Peyer's patch (tissue), 4 donors: Measurements from ENCODE around the gene KRT14. TPM values are rescaled to one million over a fixed set of nuclear protein-coding genes. Genes with fewer than 3 reads are reported as not detected.
"Not testable (repeated sequence)": the region's sequence is repeated elsewhere in the genome, so short reads cannot be mapped to it uniquely, and the experiment has no call there.

Experiments
- DNase-seq, 3 donors: peaks; one replicate each; pipeline ENCODE4 v3.0.0-alpha.2; 2017 to 2019
- H3K27ac ChIP-seq, 4 donors: fragments of 200-600 bp; sonication (generic); one replicate each; pipeline ENCODE4 v1.5.1; 2016 to 2019
- H3K27me3 ChIP-seq, 2 donors: fragments of 200-600 bp; sonication (generic); one replicate each; pipeline ENCODE4 v1.5.1; 2019
- H3K36me3 ChIP-seq, 3 donors: fragments of 200-600 bp; sonication (generic); one replicate each; pipeline ENCODE4 v1.5.1; 2016 to 2019
- H3K4me1 ChIP-seq, 4 donors: fragments of 200-600 bp; sonication (generic); one replicate each; pipeline ENCODE4 v1.5.1; 2016 to 2019
- H3K4me3 ChIP-seq, 4 donors: fragments of 200-600 bp; sonication (generic); 1 replicate in 3 of 4; 2 replicates in 1 of 4; pipeline ENCODE4 v1.5.1; 2016 to 2019; ENCODE audit warnings: mild to moderate bottlenecking in 1 of 4
- H3K9me3 ChIP-seq, 4 donors: fragments of 200-600 bp; sonication (generic); one replicate each; pipeline ENCODE4 v1.5.1; 2016 to 2019; ENCODE audit warnings: mild to moderate bottlenecking in 1 of 4
- CTCF ChIP-seq, 6 experiments: fragments of 450-650 bp in 4 of 6; fragments of 200-600 bp in 2 of 6; sonication (generic) in 1 of 6; IDR thresholded peaks; one replicate each; pipeline ENCODE4 v1.5.1; 2017 to 2019; ENCODE audit warnings: antibody characterized with exemption in 6 of 6, mild to moderate bottlenecking in 3 of 6, moderate library complexity in 1 of 6
- POLR2A ChIP-seq, 2 donors: fragments of 450-650 bp; IDR thresholded peaks; one replicate each; pipeline ENCODE4 v1.5.1; 2017; ENCODE audit warnings: antibody characterized with exemption in 2 of 2, mild to moderate bottlenecking in 2 of 2, moderate library complexity in 2 of 2
- total RNA-seq, 4 donors: library from RNA; depleted of rRNA; stranded (reverse); fragments of >200 nt; gene quantifications; one replicate each; pipeline ENCODE4 v1.1.0, GENCODE V29; 2016

KRT14 gene
- total RNA-seq, 4 donors from 2014 or later, result 3.4 to 8.9 (median 6.3) TPM

GRCh38 chr17:41583137-41584127, 3.3 kb downstream of the KRT14 start:
- Histone ChIP-seq H3K4me3 (no peak overlapping the region), H3K36me3 (no peaks in the 10 kb centered on the region), H3K27ac (peak overlapping the region in 1 of 4 donors; percentile 42), H3K4me1 (peaks cover 0 to 16% (median 0%) of the 10 kb centered on the region in 4 donors), H3K27me3 (no peaks in the 10 kb centered on the region), H3K9me3 (no peaks in the 10 kb centered on the region)
- DNase-seq, result peak in 2 of 3 donors; percentile 89 to 90
- TF ChIP-seq CTCF (IDR thresholded peaks at IDR 0.05) (peak in 4 of 6 experiments; percentile 13 to 56 (median 50)), POLR2A (IDR thresholded peaks at IDR 0.05) (peak in 1 of 2 donors; percentile 16)

GRCh38 chr17:41582061-41582968, 4.4 kb downstream of the KRT14 start:
- not testable (repeated sequence) for DNase-seq, H3K27me3 ChIP-seq, H3K9me3 ChIP-seq, H3K36me3 ChIP-seq, H3K4me3 ChIP-seq
- peak overlapping the region in 1 of 4 donors; percentile 42 for H3K27ac ChIP-seq
- H3K4me1 ChIP-seq, result peaks cover 0 to 16% (median 0%) of the 10 kb centered on the region in 4 donors

GRCh38 chr17:41581366-41582060, 5.2 kb downstream of the KRT14 start:
- no peaks in the 10 kb centered on the region for H3K36me3 ChIP-seq
- no peaks in the 10 kb centered on the region for H3K27me3 ChIP-seq
- DNase-seq, result no peak
- H3K4me3 ChIP-seq, result no peak overlapping the region
- peaks cover 0 to 22% (median under 1%) of the 10 kb centered on the region in 4 donors for H3K4me1 ChIP-seq
- TF ChIP-seq CTCF (IDR thresholded peaks at IDR 0.05) (no peak), POLR2A (IDR thresholded peaks at IDR 0.05) (no peak)
- H3K27ac ChIP-seq, result no peak overlapping the region
- H3K9me3 ChIP-seq, result no peaks in the 10 kb centered on the region

- H3K36me3 ChIP-seq, result no peaks in the 10 kb centered on the region
- H3K9me3 ChIP-seq, result no peaks in the 10 kb centered on the region
- H3K4me1 ChIP-seq, result peaks cover 0 to 24% (median 1%) of the 10 kb centered on the region in 4 donors
- TF ChIP-seq POLR2A (IDR thresholded peaks at IDR 0.05) (no peak), CTCF (IDR thresholded peaks at IDR 0.05) (no peak)
- H3K27me3 ChIP-seq, result no peaks in the 10 kb centered on the region
- no peak overlapping the region for H3K4me3 ChIP-seq
- DNase-seq, result no peak
- no peak overlapping the region for H3K27ac ChIP-seq
These were observed 5.9 kb downstream of the KRT14 start for GRCh38 chr17:41580687-41581365.

- no peak for TF ChIP-seq CTCF (IDR thresholded peaks at IDR 0.05)
- no peak for TF ChIP-seq POLR2A (IDR thresholded peaks at IDR 0.05)
- Histone ChIP-seq H3K9me3 (no peaks in the 10 kb centered on the region), H3K27me3 (no peaks in the 10 kb centered on the region), H3K4me1 (peaks cover 0 to 24% (median 1%) of the 10 kb centered on the region in 4 donors), H3K27ac (no peak overlapping the region), H3K4me3 (no peak overlapping the region), H3K36me3 (no peaks in the 10 kb centered on the region)
- no peak for DNase-seq
These were observed 6.5 kb downstream of the KRT14 start for GRCh38 chr17:41580244-41580575.
